K562 (cell line): ENCODE measurements around the gene RNF112. TPM values are rescaled to one million over a fixed set of nuclear protein-coding genes. Genes with fewer than 3 reads are reported as not detected.

Source experiments
- CEBPB ChIP-seq: fragments of 450-650 bp; IDR thresholded peaks from 2 replicates; pipeline ENCODE4 v1.6.1; 2016; ENCODE audit warnings: missing genetic modification characterization, missing compliant biosample characterization
- GATAD2B ChIP-seq: fragments of 450-650 bp; IDR thresholded peaks from 2 replicates; pipeline ENCODE4 v1.6.1; 2017; ENCODE audit warnings: mild to moderate bottlenecking, borderline replicate concordance
- GTF2E2 ChIP-seq: fragments of 200-800 bp; sonication (Bioruptor generic); IDR thresholded peaks from 2 replicates; pipeline ENCODE4 v1.6.1; 2016; ENCODE audit warnings: missing genetic modification characterization, missing compliant biosample characterization
- KDM2B ChIP-seq: fragments of 250-450 bp; sonication (Bioruptor Pico); IDR thresholded peaks from 2 replicates; pipeline ENCODE4 v1.8.0; 2021; ENCODE audit warnings: mild to moderate bottlenecking, moderate library complexity
- MEF2A ChIP-seq: IDR thresholded peaks from 2 replicates; pipeline ENCODE4 v1.6.1; 2011; ENCODE audit warnings: low read depth, mild to moderate bottlenecking, low read length, moderate library complexity; ENCODE audit not compliant: control insufficient read depth
- MEIS2 ChIP-seq: fragments of 450-650 bp; IDR thresholded peaks from 2 replicates; pipeline ENCODE4 v1.6.1; 2014; ENCODE audit warnings: mild to moderate bottlenecking; ENCODE audit not compliant: partially characterized antibody
- PHF21A ChIP-seq: fragments of 450-650 bp; IDR thresholded peaks from 2 replicates; pipeline ENCODE4 v1.6.1; 2017; ENCODE audit warnings: low read depth, borderline replicate concordance
- RBM14 ChIP-seq: fragments of 200-400 bp; formaldehyde crosslinking; IDR thresholded peaks from 2 replicates; pipeline ENCODE4 v1.6.1; 2018; ENCODE audit warnings: low read depth, mild to moderate bottlenecking, low read length, moderate library complexity, borderline replicate concordance; ENCODE audit not compliant: insufficient read depth
- RERE ChIP-seq: sonication (generic); formaldehyde crosslinking; IDR thresholded peaks from 2 replicates; pipeline ENCODE4 v1.8.0; 2023; ENCODE audit warnings: missing genetic modification reagents, mild to moderate bottlenecking, borderline replicate concordance
- RFX1 ChIP-seq: fragments of 450-650 bp; IDR thresholded peaks from 2 replicates; pipeline ENCODE4 v1.6.1; 2016; ENCODE audit warnings: mild to moderate bottlenecking, moderate library complexity
- RREB1 ChIP-seq: fragments of 250-450 bp; sonication (Bioruptor Pico); IDR thresholded peaks from 2 replicates; pipeline ENCODE4 v1.4.0; 2020
- SREBF1 ChIP-seq: fragments of 150-350 bp; IDR thresholded peaks from 2 replicates; pipeline ENCODE4 v1.6.1; 2014; ENCODE audit warnings: antibody characterized with exemption, low read depth, low read length, borderline replicate concordance
- TFAM ChIP-seq: fragments of 250-450 bp; sonication (Bioruptor Pico); conservative IDR thresholded peaks from 2 replicates; pipeline ENCODE4 v1.5.0; 2021; ENCODE audit warnings: mild to moderate bottlenecking, moderate library complexity
- USF1 ChIP-seq: sonication (generic); formaldehyde crosslinking; IDR thresholded peaks from 2 replicates; pipeline ENCODE4 v1.9.0; 2022; ENCODE audit warnings: mild to moderate bottlenecking, missing genetic modification reagents
- ZBED1 ChIP-seq: IDR thresholded peaks from 2 replicates; pipeline ENCODE4 v1.6.1; 2014
- ZNF143 ChIP-seq: sonication (generic); formaldehyde crosslinking; IDR thresholded peaks from 2 replicates; pipeline ENCODE4 v1.9.0; 2022; ENCODE audit warnings: mild to moderate bottlenecking, missing genetic modification reagents
- polyA plus RNA-seq, 8 experiments: library from polyadenylated mRNA; depleted of rRNA in 4 of 8; stranded (reverse) in 5 of 8; unstranded in 3 of 8; fragments of >200 nt; fragmentation: Nextera tagmentation in 2 of 8; fragmentation: Illumina TruSeq in 1 of 8; extraction: Ambion mirVana in 2 of 8; extraction: Trizol in 1 of 8; gene quantifications; 2 replicates each; pipeline versions ENCODE4 v1.2.1 to v1.2.3, GENCODE V29; 2011 to 2014; ENCODE audit warnings: inconsistent platforms in 1 of 8, missing spikeins in 1 of 8
- total RNA-seq, 7 experiments: library from RNA; depleted of rRNA in 6 of 7; stranded (reverse); fragments of >200 nt in 6 of 7; fragmentation: Illumina TruSeq in 2 of 7; extraction: Trizol in 2 of 7; gene quantifications; 2 replicates each; pipeline versions ENCODE4 v1.2.1 to v1.2.3, GENCODE V29; 2011 to 2021; ENCODE audit warnings: low replicate concordance in 1 of 7

Gene RNF112
- total and polyA plus RNA-seq, 9 of the 15 experiments (the other 6 are each of a cell fraction or from before 2014, with no cell fraction given): 0.05 TPM; not detected in 8

- TF ChIP-seq MEF2A (no peak), RREB1 (no peak), CEBPB (no peak), RBM14 (no peak), SREBF1 (no peak), USF1 (no peak; the same call in 1 of the 2 replicates), GTF2E2 (tag) (no peak), RFX1 (peak; percentile 98), RERE (CRISPR knock-in tag) (no peak), GATAD2B (no peak), KDM2B (no peak), ZBED1 (no peak), PHF21A (no peak), MEIS2 (peak; percentile 70), TFAM (CRISPR knock-in tag) (no peak), ZNF143 (CRISPR knock-in tag) (no peak)
Measured at GRCh38 chr17:19362277-19363113, 48.5 kb upstream of the RNF112 start, which contains the start of gene B9D1 (continued).
